Measurements from ENCODE around the gene ILF3. TPM values are rescaled to one million over a fixed set of nuclear protein-coding genes. Genes with fewer than 3 reads are reported as not detected.
A peak's percentile ranks its signal among the peaks of the same experiment; 100 is the strongest.

ILF3 gene
- polyA plus RNA-seq, 1 donor (not counting 4 experiments of a cell fraction or from before 2014, with no cell fraction given) = 162 TPM

GRCh38 chr19:10713317-10713716 lies 59.2 kb downstream of the ILF3 start:
- no peak for DNase-seq (ENCODE audit: low read depth, low spot score)

DNA sequence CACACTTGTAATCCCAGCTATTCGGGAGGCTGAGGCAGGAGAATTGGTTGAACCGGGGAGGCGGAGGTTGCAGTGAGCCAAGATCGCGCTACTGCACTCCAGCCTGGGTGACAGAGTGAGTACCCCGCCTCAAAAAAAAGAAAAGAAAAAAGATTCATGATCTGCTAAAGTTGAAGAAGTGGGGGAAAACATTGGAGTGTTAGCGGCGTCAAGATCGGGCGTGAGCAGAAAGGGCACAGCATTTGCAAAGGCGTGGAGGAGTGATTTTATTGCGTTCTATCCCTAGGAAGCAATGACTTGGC lies 62.9 kb downstream of the ILF3 start:
- Histone ChIP-seq H2AFZ (ENCODE audit: control insufficient read depth, low read length) (peak overlapping the region; percentile 73), H3K4me2 (ENCODE audit: control insufficient read depth, extremely low read depth, insufficient read depth, low read depth, low read length) (peak overlapping the region; percentile 58), H4K20me1 (ENCODE audit: control insufficient read depth, extremely low read depth, insufficient read depth, low read length) (peaks cover 28% of the 10 kb centered on the region), H3K9me1 (ENCODE audit: control insufficient read depth, extremely low read depth, insufficient read depth, low read length) (peaks cover 10% of the 10 kb centered on the region), H3K4me1 (ENCODE audit: control insufficient read depth, extremely low read depth, insufficient read depth, low read length) (peaks cover 12% of the 10 kb centered on the region), H3K4me3 (ENCODE audit: control insufficient read depth in 2 of 3, extremely low read depth in 1 of 3, insufficient read depth in 2 of 3, low read depth in 1 of 3, low read length in 3 of 3) (peak overlapping the region in 2 of 3 experiments; percentile 1 to 46), H3K27me3 (ENCODE audit: control insufficient read depth, extremely low read depth, insufficient read depth, low read length) (no peaks in the 10 kb centered on the region), H3K9ac (ENCODE audit: control insufficient read depth, extremely low read depth, insufficient read depth, low read length) (peak overlapping the region; percentile 14), H3K79me2 (ENCODE audit: control insufficient read depth, insufficient read depth, low read length) (peaks cover 41% of the 10 kb centered on the region), H3K36me3 (ENCODE audit: control insufficient read depth in 2 of 2, extremely low read depth in 1 of 2, insufficient read depth in 2 of 2, low read length in 2 of 2) (peaks cover 4 to 14% of the 10 kb centered on the region in 2 experiments), H3K27ac (ENCODE audit: control insufficient read depth, insufficient read depth, low read length) (no peak overlapping the region), H3K9me3 (ENCODE audit: control insufficient read depth, low read depth, low read length) (no peaks in the 10 kb centered on the region)
- dilution Hi-C loops (cut with MboI; ENCODE audit: extremely low pct_ligation_motif_present, low sequenced_read_pairs) = no loop called here
- DNase-seq (ENCODE audit: low read depth, low spot score) (no peak), FAIRE-seq (no peak)
- TF ChIP-seq EZH2 (IDR thresholded peaks at IDR 0.05; ENCODE audit: low read length) = no peak
- TF ChIP-seq, protein P1, sequence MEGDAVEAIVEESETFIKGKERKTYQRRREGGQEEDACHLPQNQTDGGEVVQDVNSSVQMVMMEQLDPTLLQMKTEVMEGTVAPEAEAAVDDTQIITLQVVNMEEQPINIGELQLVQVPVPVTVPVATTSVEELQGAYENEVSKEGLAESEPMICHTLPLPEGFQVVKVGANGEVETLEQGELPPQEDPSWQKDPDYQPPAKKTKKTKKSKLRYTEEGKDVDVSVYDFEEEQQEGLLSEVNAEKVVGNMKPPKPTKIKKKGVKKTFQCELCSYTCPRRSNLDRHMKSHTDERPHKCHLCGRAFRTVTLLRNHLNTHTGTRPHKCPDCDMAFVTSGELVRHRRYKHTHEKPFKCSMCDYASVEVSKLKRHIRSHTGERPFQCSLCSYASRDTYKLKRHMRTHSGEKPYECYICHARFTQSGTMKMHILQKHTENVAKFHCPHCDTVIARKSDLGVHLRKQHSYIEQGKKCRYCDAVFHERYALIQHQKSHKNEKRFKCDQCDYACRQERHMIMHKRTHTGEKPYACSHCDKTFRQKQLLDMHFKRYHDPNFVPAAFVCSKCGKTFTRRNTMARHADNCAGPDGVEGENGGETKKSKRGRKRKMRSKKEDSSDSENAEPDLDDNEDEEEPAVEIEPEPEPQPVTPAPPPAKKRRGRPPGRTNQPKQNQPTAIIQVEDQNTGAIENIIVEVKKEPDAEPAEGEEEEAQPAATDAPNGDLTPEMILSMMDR (optimal IDR thresholded peaks at IDR 0.05 in 1 of 3, IDR thresholded peaks at IDR 0.05 in 1 of 3, conservative IDR thresholded peaks at IDR 0.05 in 1 of 3; ENCODE audit: extremely low read depth in 1 of 3, insufficient read depth in 2 of 3, low read length in 3 of 3) = no peak

More at GRCh38 chr19:10713317-10713716, 59.2 kb downstream of the ILF3 start:
- Histone ChIP-seq H4K20me1 (ENCODE audit: control insufficient read depth, extremely low read depth, insufficient read depth, low read length) (no peaks in the 10 kb centered on the region), H3K9me1 (ENCODE audit: control insufficient read depth, extremely low read depth, insufficient read depth, low read length) (no peaks in the 10 kb centered on the region), H3K4me3 (ENCODE audit: control insufficient read depth in 2 of 3, extremely low read depth in 1 of 3, insufficient read depth in 2 of 3, low read depth in 1 of 3, low read length in 3 of 3) (no peak overlapping the region), H3K79me2 (ENCODE audit: control insufficient read depth, insufficient read depth, low read length) (peaks cover 4% of the 10 kb centered on the region), H3K9me3 (ENCODE audit: control insufficient read depth, low read depth, low read length) (no peaks in the 10 kb centered on the region), H3K9ac (ENCODE audit: control insufficient read depth, extremely low read depth, insufficient read depth, low read length) (no peak overlapping the region), H3K4me1 (ENCODE audit: control insufficient read depth, extremely low read depth, insufficient read depth, low read length) (no peaks in the 10 kb centered on the region), H3K27me3 (ENCODE audit: control insufficient read depth, extremely low read depth, insufficient read depth, low read length) (no peaks in the 10 kb centered on the region), H3K27ac (ENCODE audit: control insufficient read depth, insufficient read depth, low read length) (no peak overlapping the region), H3K4me2 (ENCODE audit: control insufficient read depth, extremely low read depth, insufficient read depth, low read depth, low read length) (no peak overlapping the region), H2AFZ (ENCODE audit: control insufficient read depth, low read length) (no peak overlapping the region), H3K36me3 (ENCODE audit: control insufficient read depth in 2 of 2, extremely low read depth in 1 of 2, insufficient read depth in 2 of 2, low read length in 2 of 2) (peaks cover 2 to 15% of the 10 kb centered on the region in 2 experiments)
- dilution Hi-C loops (cut with MboI; ENCODE audit: extremely low pct_ligation_motif_present, low sequenced_read_pairs) = no loop called here
- no peak for TF ChIP-seq EZH2 (IDR thresholded peaks at IDR 0.05; ENCODE audit: low read length)
- TF ChIP-seq, protein P1 (optimal IDR thresholded peaks at IDR 0.05 in 1 of 3, IDR thresholded peaks at IDR 0.05 in 1 of 3, conservative IDR thresholded peaks at IDR 0.05 in 1 of 3; ENCODE audit: extremely low read depth in 1 of 3, insufficient read depth in 2 of 3, low read length in 3 of 3) = no peak
- FAIRE-seq = no peak
